GM12873 (cell line): Measurements from ENCODE around the gene CELSR2.

Source experiments
- CTCF ChIP-seq: IDR thresholded peaks from 2 replicates; pipeline ENCODE4 v1.5.1; 2012; ENCODE audit warnings: low read depth, mild to moderate bottlenecking, moderate library complexity, low read length, control low read depth; ENCODE audit not compliant: insufficient read depth; ENCODE audit errors: missing control alignments

CELSR2 gene

GRCh38 chr1:109208394-109208793, 40.9 kb upstream of the CELSR2 start:
- no peak for TF ChIP-seq CTCF

GRCh38 chr1:109208836-109209463, 40.4 kb upstream of the CELSR2 start:
- no peak for TF ChIP-seq CTCF

- TF ChIP-seq CTCF, result no peak
Observed at GRCh38 chr1:109210058-109210457, 39.3 kb upstream of the CELSR2 start.

- TF ChIP-seq CTCF, result no peak
Observed at GRCh38 chr1:109213345-109213823, 36.0 kb upstream of the CELSR2 start.

GRCh38 chr1:109213824-109214693, 35.3 kb upstream of the CELSR2 start, which contains the start of gene SARS1:
Gene SARS1 (plus strand): TSS chr1:109213918. CDS start chr1:109213993, 75 bp downstream.
- TF ChIP-seq CTCF, result no peak

GRCh38 chr1:109214695-109215623, 34.4 kb upstream of the CELSR2 start:
- no peak for TF ChIP-seq CTCF
